MM.1S (cell line): ENCODE data around the gene GSN.

Source experiments
- DNase-seq: peaks from one replicate; pipeline ENCODE4 v3.0.0-alpha.2; 2015
- H2AFZ ChIP-seq: fragments of 300-600 bp; sonication (generic); 2 replicates; pipeline ENCODE4 v1.6.0; 2016; ENCODE audit warnings: antibody characterized with exemption, low read length
- H3F3A ChIP-seq: fragments of 300-600 bp; sonication (generic); 2 replicates; pipeline ENCODE4 v1.6.1; 2016; ENCODE audit warnings: mild to moderate bottlenecking, antibody characterized with exemption, low read length, moderate library complexity, mixed read lengths; ENCODE audit not compliant: insufficient read depth
- H3K27ac ChIP-seq: fragments of 300-600 bp; sonication (generic); 2 replicates; pipeline ENCODE4 v1.5.1; 2016; ENCODE audit warnings: mild to moderate bottlenecking, low read length
- H3K27me3 ChIP-seq: fragments of 300-600 bp; sonication (generic); replicated peaks from 2 replicates; pipeline ENCODE4 v1.6.0; 2016; ENCODE audit warnings: low read length; ENCODE audit not compliant: insufficient read depth
- H3K36me3 ChIP-seq: fragments of 300-600 bp; sonication (generic); replicated peaks from 2 replicates; pipeline ENCODE4 v1.6.1; 2016; ENCODE audit warnings: mild to moderate bottlenecking, low read length, mixed read lengths; ENCODE audit not compliant: insufficient read depth
- H3K4me1 ChIP-seq: fragments of 300-600 bp; sonication (generic); 2 replicates; pipeline ENCODE4 v1.6.1; 2016; ENCODE audit warnings: low read length, mixed read lengths
- H3K4me2 ChIP-seq: fragments of 300-600 bp; sonication (generic); 2 replicates; pipeline ENCODE4 v1.6.0; 2016; ENCODE audit warnings: low read depth, low read length
- H3K4me3 ChIP-seq: fragments of 300-600 bp; sonication (generic); 2 replicates; pipeline ENCODE4 v1.5.1; 2016; ENCODE audit warnings: low read length, mixed read lengths
- H3K79me2 ChIP-seq: fragments of 300-600 bp; sonication (generic); 2 replicates; pipeline ENCODE4 v1.6.1; 2016; ENCODE audit warnings: mixed run types, low read length, mixed read lengths
- H3K9ac ChIP-seq: fragments of 300-600 bp; sonication (generic); 2 replicates; pipeline ENCODE4 v1.6.1; 2016; ENCODE audit warnings: low read length, mixed read lengths
- H3K9me2 ChIP-seq: fragments of 300-600 bp; sonication (generic); replicated peaks from 2 replicates; pipeline ENCODE4 v1.6.1; 2016; ENCODE audit warnings: mild to moderate bottlenecking, low read length, mixed read lengths; ENCODE audit not compliant: insufficient read depth
- H3K9me3 ChIP-seq: fragments of 300-600 bp; sonication (generic); replicated peaks from 2 replicates; pipeline ENCODE4 v1.6.1; 2016; ENCODE audit warnings: mild to moderate bottlenecking, low read length, mixed read lengths; ENCODE audit not compliant: insufficient read depth
- H4K20me1 ChIP-seq: fragments of 300-600 bp; sonication (generic); 2 replicates; pipeline ENCODE4 v1.6.1; 2016; ENCODE audit warnings: mild to moderate bottlenecking, low read length, moderate library complexity, mixed read lengths; ENCODE audit not compliant: insufficient read depth
- CTCF ChIP-seq: fragments of 300-600 bp; sonication (generic); IDR thresholded peaks from 2 replicates; pipeline ENCODE4 v1.5.1; 2016; ENCODE audit warnings: antibody characterized with exemption, low read length, mixed read lengths
- EZH2 ChIP-seq: fragments of 300-600 bp; sonication (generic); optimal IDR thresholded peaks from 2 replicates; pipeline ENCODE3; 2017; ENCODE audit warnings: low read depth, mild to moderate bottlenecking, antibody characterized with exemption, low read length, mixed read lengths
- EZH2phosphoT487 ChIP-seq: fragments of 300-600 bp; sonication (generic); IDR thresholded peaks from 2 replicates; pipeline ENCODE4 v1.6.1; 2018; ENCODE audit warnings: antibody characterized with exemption, low read length

The GSN gene

GRCh38 chr9:121242959-121243346 is 25.0 kb upstream of the GSN start:
- Histone ChIP-seq H3K9me3 (no peaks in the 10 kb centered on the region), H3K4me1 (no peaks in the 10 kb centered on the region), H3K79me2 (no peaks in the 10 kb centered on the region), H3K36me3 (no peaks in the 10 kb centered on the region), H4K20me1 (no peaks in the 10 kb centered on the region), H3F3A (no peaks in the 10 kb centered on the region), H2AFZ (no peak overlapping the region), H3K4me2 (no peak overlapping the region), H3K27ac (no peak overlapping the region), H3K9me2 (no peaks in the 10 kb centered on the region), H3K4me3 (no peak overlapping the region), H3K27me3 (no peaks in the 10 kb centered on the region), H3K9ac (no peak overlapping the region)
- TF ChIP-seq CTCF (no peak), EZH2 (no peak), EZH2phosphoT487 (no peak)
- DNase-seq: no peak

GRCh38 chr9:121246821-121247561 is 21.0 kb upstream of the GSN start:
- no peak overlapping the region for H3K27ac ChIP-seq
- H2AFZ ChIP-seq: no peak overlapping the region
- no peaks in the 10 kb centered on the region for H4K20me1 ChIP-seq
- no peaks in the 10 kb centered on the region for H3K9me2 ChIP-seq
- no peak overlapping the region for H3K9ac ChIP-seq
- H3K36me3 ChIP-seq: no peaks in the 10 kb centered on the region
- no peaks in the 10 kb centered on the region; the same call in 1 of the 2 replicates for H3K4me1 ChIP-seq
- no peaks in the 10 kb centered on the region for H3F3A ChIP-seq
- no peak overlapping the region for H3K4me3 ChIP-seq
- H3K4me2 ChIP-seq: no peak overlapping the region
- no peaks in the 10 kb centered on the region for H3K9me3 ChIP-seq
- TF ChIP-seq EZH2phosphoT487 (no peak), CTCF (no peak), EZH2 (no peak)
- H3K27me3 ChIP-seq: no peaks in the 10 kb centered on the region
- no peaks in the 10 kb centered on the region for H3K79me2 ChIP-seq
- DNase-seq: no peak

GRCh38 chr9:121249563-121249962 is 18.4 kb upstream of the GSN start:
- DNase-seq: no peak
- Histone ChIP-seq H3K27me3 (no peaks in the 10 kb centered on the region), H4K20me1 (no peaks in the 10 kb centered on the region), H2AFZ (no peak overlapping the region), H3K27ac (no peak overlapping the region), H3K9ac (no peak overlapping the region), H3K4me3 (no peak overlapping the region), H3F3A (no peaks in the 10 kb centered on the region), H3K79me2 (no peaks in the 10 kb centered on the region), H3K4me2 (no peak overlapping the region), H3K4me1 (no peaks in the 10 kb centered on the region; the same call in 1 of the 2 replicates), H3K9me2 (no peaks in the 10 kb centered on the region), H3K36me3 (no peaks in the 10 kb centered on the region), H3K9me3 (no peaks in the 10 kb centered on the region)
- no peak for TF ChIP-seq EZH2phosphoT487
- TF ChIP-seq EZH2: no peak
- no peak for TF ChIP-seq CTCF
